ENCODE measurements around the gene PUSL1.

DNA sequence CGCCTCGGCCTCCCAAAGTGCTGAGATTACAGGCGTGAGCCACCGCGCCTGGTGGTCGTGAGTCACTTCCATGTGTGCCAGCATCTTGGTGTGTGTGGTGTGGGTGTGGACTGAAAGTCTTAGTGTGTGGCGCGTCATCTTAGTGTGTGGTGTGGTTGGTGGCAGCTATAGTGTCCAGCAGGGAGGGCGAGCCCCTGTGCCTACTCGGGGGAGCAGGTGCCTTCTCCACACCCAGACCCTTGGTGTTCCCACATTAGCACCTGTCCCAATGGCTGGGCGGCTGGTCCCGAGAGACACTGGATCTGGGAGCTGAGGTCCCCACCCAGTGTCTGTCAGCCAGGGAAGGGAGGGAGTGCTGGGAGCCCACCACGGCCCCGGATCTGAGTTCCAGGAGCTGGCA lies 25.4 kb upstream of the PUSL1 start:
- TF ChIP-seq, protein P1, sequence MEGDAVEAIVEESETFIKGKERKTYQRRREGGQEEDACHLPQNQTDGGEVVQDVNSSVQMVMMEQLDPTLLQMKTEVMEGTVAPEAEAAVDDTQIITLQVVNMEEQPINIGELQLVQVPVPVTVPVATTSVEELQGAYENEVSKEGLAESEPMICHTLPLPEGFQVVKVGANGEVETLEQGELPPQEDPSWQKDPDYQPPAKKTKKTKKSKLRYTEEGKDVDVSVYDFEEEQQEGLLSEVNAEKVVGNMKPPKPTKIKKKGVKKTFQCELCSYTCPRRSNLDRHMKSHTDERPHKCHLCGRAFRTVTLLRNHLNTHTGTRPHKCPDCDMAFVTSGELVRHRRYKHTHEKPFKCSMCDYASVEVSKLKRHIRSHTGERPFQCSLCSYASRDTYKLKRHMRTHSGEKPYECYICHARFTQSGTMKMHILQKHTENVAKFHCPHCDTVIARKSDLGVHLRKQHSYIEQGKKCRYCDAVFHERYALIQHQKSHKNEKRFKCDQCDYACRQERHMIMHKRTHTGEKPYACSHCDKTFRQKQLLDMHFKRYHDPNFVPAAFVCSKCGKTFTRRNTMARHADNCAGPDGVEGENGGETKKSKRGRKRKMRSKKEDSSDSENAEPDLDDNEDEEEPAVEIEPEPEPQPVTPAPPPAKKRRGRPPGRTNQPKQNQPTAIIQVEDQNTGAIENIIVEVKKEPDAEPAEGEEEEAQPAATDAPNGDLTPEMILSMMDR (IDR thresholded peaks at IDR 0.05), result no peak
- TF ChIP-seq EZH2 (IDR thresholded peaks at IDR 0.05; ENCODE audit: borderline replicate concordance, insufficient read depth, low read depth, low read length, poor library complexity, severe bottlenecking), result no peak

Measured in B cell (primary cell).